ENCODE data around the gene PDCD7. TPM values are rescaled to one million over a fixed set of nuclear protein-coding genes. Genes with fewer than 3 reads are reported as not detected.

Gene PDCD7
- total RNA-seq, 1 donor from 2014 or later, result 43.2 TPM

DNA sequence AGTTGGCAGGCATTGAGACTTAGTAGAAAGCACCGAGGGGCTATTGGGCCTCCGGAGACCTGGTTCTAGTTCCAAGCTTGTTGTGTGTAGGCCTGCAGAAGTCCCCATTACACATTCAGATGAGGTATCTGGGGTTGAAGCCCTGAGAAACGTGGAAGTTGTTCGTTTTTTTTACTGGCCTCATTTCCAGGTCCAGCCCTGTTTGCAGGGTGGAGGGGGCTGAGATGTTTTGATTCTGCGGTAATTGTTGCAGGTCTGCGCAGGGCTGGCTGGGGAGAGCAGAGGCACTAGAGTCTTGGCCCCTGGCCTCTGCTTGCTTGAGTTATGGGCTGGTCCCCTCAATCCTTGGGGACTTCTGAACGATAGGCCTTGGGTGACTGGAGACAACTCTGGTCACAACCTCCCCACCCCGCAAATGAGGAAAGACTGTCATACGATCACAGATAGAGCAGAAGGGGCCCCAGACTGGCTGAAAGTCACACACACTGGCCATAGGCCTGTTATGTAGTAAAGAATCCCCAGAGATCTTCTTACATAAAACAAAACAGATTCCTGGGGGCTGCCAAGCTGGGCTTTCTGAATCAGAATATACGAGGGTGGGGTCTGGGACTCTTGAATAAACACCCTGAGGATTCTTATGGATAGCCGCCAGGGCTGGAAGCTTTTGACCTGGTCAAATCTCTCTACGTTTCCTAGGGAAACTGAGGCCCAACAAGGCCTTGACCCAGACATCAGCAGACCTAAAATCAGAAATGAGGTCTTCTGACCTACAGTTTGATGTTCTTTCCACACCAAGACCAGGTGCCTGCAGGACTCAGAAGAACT lies 41.5 kb downstream of the PDCD7 start:
- intact Hi-C loops (cut with micrococcal nuclease), result no loop called here

DNA sequence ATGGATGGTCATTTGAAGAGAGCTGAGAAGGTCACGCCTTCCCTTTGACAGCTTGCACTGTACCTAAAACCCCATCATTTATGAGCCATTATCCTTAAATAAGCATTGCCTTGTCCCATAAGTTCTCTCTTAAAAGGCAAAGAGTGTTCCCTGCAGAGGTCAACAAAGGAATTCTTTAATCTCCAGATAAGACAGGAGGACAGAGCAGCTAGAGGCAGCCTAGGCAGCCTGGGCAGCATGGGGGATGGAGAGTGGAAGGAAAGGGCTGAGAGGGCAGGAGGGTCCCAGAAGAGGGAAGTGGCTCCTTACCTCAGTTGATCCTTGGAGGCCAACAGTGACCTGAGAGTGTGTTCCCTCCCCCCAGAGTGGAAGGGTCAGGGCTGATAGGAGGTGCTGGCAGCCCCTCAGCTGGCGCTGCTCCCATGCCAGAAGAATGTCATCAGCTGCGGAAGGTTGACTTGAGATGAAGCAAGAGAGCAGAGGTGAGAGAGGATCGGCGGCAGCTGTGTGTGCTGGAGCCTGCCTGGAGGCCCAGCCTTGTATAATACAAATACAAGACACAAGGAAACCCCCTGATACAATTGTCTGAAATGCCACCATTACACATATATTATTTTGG lies 44.3 kb downstream of the PDCD7 start:
- intact Hi-C loops (cut with micrococcal nuclease), result no loop called here

DNA sequence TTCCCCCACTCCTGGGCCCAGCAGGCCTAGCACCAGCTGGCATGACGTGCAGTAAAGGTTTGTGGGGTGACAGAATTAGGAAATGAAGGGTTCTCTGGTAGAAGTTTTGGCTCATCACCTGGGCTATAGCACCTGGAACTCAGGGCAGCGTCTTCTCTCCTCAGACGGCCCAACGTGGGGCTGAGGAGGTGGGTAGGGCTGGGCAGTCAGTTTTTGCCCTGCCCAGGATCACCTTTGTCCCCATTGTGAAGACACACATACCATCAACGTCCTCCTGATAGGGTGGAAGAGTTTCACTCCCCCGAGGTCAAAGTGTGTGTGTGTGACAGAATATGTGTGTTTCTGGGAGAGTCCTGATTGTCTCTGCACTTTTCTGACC lies 45.0 kb downstream of the PDCD7 start:
- intact Hi-C loops (cut with micrococcal nuclease), result no loop called here

DNA sequence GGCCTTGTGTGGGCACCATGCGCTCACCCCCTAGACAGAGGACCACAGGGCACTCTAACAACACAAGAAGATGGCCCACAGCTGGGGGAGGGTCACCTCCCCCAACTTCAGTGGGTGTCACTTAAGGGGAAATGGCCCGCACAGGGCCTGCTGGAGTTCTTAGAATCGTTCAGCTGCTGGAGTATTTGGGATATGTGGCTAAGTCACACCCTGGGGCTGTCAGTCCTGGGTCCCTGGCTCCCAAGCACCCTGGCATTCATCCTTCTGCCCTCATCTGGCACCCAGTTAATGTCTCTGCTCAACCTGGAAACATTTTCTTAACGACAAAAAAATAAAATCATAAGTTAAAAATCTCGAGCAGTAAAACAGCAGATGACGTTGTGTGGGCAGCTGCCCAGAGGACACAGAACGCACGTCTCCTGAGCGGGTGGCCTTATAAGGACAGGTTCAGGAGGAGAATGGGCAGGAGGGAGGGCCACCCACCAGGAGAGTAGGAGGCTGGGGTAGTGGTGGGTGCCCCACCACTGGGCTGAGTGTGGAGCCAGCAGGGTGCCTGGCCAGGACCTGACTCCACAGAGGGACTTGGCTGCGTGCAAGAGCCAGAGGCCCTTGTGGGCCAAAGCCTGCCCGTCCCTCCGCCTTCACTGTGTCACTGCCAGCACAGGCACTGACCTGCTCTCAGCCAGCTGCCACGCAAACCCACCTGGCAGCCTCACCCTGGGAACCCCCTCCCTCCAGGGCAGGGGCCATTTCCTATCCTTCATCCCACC lies 45.5 kb downstream of the PDCD7 start:
- intact Hi-C loops (cut with micrococcal nuclease), result no loop called here

DNA sequence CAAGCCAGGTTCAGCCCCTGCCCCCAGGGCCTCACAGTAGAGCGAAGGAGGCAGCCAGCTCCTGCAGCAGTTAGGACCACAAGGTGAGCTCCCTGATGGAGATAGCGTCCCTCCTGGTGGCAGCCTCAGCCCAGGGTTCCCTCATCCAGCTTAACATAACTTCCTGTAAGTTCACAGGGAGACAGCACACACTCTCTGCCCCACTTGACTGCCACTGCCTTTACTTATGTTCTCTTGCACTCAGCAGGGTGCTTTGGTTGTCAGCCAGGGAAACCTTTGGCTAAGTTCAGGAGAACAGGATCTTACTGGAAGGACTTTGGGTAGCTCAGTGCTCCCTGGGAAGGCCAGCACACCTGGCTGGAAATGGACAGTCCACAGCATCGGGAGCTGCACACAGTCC lies 46.2 kb downstream of the PDCD7 start:
- intact Hi-C loops (cut with micrococcal nuclease), result no loop called here

DNA sequence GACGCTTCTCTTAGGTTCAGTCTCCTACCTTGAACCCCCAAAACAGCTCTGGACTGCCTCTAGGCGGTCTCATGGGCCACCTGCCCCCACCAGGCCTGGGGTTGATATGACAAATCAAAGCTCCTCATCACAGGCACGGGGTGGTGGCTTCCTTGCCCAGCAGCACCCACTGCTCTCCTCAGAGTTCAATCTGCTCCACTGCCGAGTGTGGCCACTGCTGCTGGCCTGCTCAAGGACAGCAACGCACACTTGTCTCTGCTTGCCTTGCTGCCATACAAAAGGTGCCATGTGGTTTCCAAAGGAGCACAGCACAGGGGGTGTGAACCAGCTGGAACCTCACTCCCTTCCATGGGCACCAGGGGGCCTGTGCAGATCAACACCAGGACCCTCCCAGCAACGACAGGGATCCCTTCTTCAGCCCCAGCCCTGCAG lies 46.9 kb downstream of the PDCD7 start:
- intact Hi-C loops (cut with micrococcal nuclease), result no loop called here

DNA sequence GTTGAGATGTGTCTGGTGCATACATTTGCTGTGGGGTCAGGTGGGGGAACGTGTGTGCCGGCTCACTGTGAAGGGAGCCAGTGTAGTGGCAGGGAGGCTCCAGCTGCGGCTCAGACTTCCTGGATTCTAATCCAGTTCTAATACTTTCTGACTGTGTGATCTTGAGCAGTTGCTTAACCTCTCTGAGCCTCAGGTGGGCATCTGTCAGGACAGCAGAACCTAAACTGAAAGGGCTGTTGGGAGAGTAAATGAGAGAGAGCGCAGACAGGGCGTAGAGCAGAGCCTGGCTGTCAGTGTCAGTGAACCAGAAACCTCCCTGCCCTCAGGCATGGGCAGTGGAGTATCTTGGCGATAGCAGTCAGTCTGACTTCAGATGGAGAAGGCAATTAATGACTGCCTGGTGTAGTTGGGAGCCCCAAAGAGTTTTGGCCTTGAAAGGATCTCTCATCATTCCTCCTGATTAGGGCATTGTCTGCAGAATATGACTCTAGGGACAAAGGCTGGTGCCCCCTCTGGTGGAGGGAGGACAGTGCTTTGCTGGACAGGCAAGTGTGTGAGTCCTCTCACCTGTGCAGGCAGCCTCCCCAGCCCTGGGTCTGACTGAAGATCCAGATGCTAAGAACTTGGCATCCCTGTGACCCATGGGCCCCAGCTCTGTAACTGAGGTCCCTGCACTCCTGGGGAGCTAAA lies 47.5 kb downstream of the PDCD7 start:
- intact Hi-C loops (cut with micrococcal nuclease), result no loop called here

DNA sequence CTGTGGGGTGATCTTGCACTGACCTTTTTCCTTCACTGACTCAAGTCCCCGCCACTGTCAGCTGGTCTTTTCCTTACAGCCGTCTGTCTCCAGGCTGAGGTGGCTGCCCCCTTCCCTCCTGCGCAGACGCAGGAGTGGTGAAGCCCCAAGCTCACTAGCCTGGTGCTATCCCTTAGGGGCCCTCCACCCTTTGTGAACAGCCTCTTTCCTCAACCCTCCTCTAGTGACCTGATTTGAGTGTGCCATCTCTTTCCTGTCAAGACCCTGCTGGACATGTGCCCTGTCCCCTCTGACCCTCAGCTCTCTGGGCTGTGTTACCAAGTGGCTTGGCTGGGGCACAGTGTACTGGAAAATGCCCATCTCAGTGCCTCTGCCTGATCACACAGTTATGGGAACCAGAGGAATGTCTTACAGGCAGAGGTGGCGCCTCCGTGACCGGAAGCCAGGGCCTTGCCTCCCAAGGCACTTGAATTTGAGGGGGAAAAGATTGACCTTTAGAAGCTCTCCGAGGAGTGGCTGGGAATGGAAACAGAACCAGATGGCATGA lies 48.3 kb downstream of the PDCD7 start:
- intact Hi-C loops (cut with micrococcal nuclease), result no loop called here

DNA sequence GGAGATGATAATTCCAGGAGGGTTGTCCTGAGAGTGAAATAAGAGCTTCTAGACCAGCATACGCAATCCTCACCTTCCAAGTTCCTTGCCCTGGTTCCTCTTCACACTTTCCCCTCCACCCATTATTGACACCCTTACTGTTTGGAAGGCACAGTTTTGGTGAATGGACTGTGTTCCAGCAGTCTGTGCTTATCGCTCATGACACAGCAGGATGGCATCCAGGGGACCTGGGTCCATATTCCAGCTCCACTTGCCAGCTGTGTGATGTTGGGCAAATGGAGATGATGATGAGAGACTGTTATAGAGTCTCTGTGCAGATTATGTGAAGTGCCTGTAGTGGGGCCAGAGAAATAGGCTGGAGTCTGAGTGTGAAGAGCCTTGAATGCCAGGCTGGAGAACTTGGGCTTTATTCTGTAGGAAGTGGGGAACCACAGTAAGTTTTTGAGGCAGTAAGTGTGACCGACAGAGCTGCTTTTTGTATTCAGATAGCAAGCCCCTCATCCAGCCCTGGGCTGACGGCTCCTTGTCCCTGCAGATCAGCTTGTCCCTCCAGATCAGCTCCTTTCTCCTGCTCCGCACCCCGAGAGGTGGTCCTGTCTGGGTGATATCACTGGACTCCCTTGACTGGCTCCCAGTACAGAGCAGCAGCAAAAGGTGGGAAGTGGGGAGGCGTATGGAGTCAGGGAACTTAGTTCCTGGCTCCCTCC lies 49.0 kb downstream of the PDCD7 start:
- intact Hi-C loops (cut with micrococcal nuclease), result no loop called here

DNA sequence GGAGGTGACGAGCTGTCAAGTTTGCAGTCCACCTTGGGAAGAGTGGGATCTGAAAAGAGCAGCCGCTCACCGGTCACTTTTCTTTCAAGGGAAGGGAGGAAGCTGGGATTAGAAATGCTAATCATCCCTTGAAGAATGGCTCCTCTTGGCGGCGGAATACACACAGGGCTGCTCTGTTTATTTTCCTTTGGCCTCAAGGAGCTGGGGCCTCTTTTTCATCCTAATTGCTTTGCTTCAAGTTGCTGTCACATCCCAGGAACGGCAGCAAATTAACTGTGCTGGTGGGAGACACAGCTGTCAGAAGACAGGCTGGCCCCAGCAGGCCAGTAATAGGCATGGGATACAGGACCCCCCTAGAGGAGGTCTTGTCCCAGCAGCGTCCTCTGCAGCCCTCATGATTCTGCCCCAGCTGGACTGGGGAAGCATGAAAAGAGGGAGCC lies 50.3 kb downstream of the PDCD7 start:
- intact Hi-C loops (cut with micrococcal nuclease), result no loop called here

DNA sequence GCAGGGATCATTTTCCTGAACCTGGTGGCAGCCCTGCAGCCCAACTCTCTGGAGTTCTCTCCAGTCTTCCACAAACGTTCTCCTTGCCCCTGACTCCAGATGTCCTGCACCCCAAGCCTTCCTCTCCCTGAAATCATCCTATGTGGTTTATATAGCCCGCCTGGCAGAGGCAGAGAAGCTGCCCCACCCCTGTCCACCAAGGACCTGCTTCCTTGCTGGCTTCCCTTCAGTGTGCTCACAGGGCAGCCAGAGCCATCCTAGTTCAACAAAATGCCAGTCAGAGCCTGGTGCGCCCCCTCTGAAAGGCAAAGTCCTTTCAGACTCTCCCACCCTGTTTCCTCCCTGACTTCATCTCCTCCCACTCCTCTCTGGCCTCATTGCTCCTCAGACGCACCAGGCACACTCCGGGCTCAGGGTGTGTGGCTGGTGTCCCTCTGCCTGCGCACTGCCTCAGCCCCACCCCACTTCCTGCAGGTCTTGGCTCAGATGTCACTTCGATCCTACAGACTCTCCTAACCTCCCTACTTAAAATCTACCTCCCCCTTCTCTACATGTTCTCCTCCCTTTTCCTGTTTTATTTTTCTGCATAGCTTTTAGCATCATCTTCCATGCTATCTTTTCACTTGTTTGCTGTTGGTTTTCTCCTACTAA lies 51.2 kb downstream of the PDCD7 start:
- intact Hi-C loops (cut with micrococcal nuclease), result no loop called here

DNA sequence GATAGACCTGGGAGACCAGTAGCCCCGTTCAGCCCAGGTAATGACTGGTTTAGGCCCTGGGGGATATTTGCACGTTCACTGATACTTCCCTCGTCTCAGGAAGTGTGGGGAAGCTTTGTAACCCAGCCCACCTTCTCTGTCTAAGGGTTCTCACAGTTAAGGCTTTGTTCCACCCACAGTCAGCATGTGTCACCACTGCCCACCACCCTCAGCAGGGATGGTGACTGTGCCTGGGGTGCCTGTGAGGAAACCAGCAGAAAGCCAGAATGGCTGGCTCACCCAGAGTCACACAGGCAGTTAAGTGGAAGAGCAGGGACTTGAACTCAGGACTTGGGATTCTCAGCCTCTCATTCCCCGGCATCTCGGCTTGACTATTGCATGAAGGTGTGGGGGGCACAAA lies 51.9 kb downstream of the PDCD7 start:
- intact Hi-C loops (cut with micrococcal nuclease), result no loop called here

DNA sequence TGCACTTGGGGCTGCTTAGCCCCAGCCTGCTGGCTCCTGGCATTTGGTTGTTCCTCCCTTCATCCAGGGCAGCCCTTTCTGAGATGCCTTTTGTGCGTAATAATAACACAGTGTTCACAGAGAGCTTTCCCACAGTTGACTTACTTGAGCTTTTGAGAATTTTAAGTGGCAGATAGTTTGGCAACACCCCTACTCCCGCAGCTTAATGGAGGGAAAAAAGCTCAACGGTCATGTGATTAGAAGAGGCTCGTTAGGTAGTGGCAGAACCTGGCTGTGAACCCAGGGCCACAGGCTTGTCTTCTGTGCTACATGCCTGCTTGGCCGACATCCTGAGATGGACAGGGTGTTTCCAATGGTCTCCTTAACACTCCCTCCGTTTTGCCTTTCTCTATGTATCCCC lies 52.3 kb downstream of the PDCD7 start:
- intact Hi-C loops (cut with micrococcal nuclease), result no loop called here

DNA sequence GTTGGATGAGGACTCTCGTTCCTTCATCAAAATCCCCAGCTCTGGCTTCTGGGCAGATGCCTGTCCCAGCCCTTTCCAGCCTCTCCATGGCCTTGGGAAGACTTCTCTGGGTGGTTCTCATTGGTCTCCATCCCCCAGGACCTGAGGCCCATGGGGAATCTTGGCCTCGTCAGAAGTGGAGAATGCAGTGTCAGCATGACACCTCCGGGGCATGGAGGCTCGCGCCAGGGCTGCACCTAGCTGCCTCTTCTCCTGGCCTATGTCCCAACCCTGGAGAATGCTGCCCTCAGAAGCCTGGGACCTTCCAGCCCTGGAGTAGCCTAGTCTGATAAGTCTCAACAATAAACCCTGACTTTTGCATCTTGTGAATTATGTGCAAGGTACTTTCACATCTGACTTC lies 54.0 kb downstream of the PDCD7 start:
- intact Hi-C loops (cut with micrococcal nuclease), result loop anchor here (5.0 kb wide), 1 partner anchor 347 kb away; no protein-coding TSS in a partner anchor

DNA sequence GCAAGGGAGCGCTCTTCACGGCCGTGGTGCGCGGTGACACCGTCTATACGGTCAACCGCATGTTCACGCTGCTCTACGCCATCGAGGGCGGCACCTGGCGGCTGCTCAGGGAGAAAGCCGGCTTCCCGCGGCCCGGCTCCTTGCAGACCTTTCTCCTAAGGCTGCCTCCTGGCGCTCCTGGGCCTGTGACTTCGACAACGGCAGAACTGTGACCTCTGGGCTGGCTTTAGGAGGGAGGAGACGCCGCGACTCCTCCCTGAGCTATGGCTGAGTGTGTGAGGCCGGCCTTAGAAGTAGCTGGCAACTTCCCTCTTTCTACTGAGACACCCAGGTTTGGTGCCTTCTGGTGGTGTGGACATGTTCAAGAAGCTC lies 55.6 kb downstream of the PDCD7 start:
- intact Hi-C loops (cut with micrococcal nuclease), result loop anchor here (1.0 to 5.0 kb wide), 2 partner anchors 45 to 346 kb away; no protein-coding TSS in a partner anchor

DNA sequence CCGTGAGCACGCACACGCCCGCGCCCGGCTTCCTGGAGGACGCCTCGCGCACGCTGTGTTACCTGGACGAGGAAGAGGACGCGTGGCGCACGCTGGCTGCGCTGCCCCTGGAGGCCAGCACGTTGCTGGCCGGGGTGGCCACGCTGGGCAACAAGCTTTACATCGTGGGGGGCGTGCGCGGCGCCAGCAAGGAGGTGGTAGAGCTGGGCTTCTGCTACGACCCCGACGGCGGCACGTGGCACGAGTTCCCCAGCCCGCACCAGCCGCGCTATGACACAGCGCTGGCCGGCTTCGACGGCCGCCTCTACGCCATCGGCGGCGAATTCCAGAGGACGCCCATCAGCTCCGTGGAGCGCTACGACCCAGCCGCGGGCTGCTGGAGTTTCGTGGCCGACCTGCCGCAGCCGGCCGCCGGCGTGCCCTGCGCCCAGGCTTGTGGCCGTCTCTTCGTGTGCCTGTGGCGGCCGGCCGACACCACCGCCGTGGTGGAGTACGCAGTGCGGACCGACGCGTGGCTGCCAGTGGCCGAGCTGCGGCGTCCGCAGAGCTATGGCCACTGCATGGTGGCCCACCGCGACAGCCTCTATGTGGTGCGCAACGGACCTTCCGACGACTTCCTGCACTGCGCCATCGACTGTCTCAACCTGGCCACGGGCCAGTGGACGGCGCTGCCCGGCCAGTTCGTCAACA lies 56.2 kb downstream of the PDCD7 start:
- intact Hi-C loops (cut with micrococcal nuclease), result loop anchor here (5.0 kb wide), 1 partner anchor 345 kb away; no protein-coding TSS in a partner anchor

DNA sequence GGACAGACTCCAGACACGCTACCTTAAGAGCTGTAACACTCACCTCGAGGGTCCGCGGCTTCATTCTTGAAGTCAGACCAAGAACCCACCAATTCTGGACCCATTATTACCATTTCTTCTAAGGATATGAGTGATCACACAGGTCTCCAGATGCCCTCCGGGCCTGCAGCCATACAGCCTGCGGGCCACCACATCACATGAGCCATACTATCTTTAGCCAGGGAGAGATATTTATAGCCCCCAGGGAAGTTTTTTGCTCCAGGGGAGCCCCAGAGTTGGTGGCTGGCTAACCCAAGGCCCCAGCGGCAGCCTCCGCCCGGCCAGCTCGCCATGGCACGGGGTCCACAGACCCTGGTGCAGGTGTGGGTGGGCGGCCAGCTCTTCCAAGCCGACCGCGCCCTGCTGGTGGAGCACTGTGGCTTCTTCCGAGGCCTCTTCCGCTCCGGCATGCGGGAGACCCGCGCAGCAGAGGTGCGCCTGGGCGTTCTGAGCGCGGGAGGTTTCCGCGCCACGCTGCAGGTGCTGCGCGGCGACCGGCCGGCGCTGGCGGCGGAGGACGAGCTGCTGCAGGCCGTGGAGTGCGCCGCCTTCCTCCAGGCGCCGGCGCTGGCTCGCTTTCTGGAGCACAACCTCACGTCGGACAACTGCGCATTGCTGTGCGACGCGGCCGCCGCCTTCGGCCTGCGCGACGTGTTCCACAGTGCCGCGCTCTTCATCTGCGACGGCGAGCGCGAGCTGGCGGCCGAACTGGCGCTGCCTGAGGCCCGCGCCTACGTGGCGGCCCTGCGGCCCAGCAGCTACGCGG lies 56.9 kb downstream of the PDCD7 start, which contains the start of gene KBTBD13:
KBTBD13 (plus strand) TSS at position 261 of the 805 bp plus-strand sequence; CDS start at position 331, 70 bp downstream.
- intact Hi-C loops (cut with micrococcal nuclease), result loop anchor here (5.0 kb wide), 1 partner anchor 344 kb away; no protein-coding TSS in a partner anchor

Data from T-helper 2 cell treated with Interferon-gamma antibody and Interleukin-4, amounts not matched to agents 100 ng/mL and 5 ng/mL, for 36 hours (primary cell).